ENCODE data around the gene MIPEP.

MIPEP gene

DNA sequence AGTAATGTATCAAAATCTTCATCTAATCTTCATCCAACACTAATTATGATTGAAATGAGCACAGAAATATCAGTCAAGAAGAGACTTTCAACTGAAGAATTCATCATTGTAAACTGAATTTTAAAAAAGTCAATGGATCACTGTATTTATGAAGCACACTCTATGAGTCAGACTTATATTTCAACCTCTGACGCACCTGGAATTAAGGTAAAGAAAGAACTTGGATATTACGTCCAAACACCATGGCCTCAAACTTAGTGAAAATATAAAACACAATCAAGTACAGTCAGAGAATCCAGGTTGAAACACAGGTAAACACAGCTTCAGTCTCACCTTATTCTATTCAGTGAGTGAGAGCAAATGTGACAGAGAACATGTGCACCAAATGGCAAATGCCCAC lies 39.5 kb downstream of the MIPEP start:
- no peak for DNase-seq

DNA sequence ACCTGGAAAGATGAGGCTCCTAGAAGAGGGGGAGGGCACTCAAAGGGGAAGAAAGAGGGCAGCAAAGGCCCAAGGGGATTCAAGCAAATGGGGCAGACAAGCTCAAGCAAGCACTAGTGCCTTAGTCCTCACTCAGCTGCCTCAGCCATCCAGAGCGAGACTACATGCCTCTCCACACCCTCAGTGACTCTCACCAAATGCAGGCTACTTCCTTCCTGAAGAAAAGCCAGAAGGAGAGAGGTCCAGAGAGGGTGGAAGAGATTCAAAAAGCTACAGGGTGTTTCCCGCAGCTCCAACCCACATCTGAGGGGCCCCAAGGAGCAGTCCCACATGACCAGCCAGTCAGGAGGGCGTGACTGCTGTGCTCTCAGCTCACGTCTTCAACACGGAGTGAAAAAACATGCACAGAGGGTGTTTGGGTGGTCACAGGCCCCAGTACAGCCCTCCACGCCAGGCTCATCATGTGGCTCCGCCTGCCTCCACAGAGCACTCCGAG lies 40.5 kb downstream of the MIPEP start:
- DNase-seq = no peak

DNA sequence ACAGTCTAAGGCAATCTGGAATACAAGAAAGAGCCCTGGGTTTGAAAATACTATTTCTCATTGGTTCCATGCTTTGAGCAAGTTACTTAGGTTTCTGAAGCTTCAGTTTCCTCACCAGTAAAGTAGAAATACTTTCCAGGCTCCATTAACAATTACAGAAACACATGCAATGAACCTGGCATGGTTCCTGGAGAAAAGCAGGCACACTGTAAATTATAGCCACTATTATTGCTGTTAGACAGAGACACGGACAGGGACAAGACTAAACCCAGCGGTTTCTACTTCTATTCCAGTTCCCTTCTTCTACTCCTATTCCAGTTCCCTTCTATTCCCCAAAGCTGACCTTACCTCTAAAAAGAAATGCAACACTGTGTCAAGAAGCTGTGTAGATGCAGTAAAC lies 41.2 kb downstream of the MIPEP start:
- DNase-seq = no peak

DNA sequence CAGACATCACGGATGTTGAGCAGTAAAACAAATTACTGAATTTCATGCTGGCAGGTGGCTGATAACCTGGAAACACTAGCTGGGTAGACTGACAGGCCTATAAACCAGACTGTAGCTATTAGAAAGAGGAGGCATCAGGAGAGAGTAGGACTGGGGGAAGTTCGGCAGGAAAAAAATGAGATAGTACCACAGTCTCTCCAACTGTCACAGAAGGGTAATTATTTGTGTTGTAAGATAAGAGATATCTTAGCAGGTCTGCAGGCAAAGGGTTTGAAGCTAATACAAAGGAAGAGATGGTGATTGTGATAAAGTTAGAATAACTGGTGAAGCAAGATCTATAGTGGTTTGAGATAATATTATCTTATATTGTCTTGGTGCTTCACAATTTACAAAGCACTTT lies 41.7 kb downstream of the MIPEP start:
- no peak for DNase-seq

DNA sequence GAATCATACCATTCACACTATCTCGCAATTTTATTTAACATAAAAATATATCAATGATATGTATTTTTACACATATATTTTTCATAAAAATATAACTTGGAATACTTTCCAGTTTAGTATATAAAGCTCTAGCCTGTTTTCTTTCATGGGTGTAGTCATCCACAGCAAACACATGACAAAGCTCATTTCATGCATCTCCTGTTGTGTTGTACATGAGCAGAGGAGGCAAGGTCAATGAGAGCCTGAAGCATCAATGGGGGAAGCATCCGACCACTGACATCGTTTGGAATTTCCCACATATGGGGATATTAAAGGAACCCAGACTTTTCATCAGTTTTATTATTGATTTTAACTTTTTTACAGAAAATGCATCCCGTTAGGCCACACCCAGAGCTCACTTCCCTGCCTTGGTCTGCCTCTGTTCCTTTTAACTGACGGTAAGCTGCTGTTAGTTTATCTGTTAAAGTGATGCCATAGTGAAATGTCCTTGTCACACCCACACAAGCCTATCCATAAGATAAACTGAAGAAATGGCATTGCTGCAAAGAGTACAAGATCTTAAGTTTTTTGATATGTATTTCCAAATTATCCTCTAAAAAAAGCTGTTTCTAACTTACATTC lies 44.0 kb downstream of the MIPEP start:
- DNase-seq = no peak

DNA sequence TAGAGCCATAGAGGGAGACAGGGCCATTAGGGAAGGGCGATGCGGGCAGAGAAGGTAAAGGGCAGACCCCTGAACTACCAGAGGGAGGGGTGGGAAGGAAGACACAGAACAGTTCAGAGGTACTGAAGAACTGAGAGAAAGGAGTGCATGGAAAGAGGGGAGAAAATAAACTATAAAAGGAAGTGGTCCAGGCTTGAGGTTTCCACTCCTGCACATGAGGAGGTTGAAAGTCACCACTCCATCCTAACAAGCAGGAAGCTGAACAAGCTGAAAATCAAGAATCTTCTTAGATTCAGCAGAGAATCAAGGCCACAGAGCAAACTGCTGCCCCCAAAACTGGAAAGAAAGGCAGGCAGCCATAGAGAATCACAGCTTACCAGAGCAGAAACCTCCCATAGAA lies 45.1 kb downstream of the MIPEP start:
- DNase-seq = no peak

DNA sequence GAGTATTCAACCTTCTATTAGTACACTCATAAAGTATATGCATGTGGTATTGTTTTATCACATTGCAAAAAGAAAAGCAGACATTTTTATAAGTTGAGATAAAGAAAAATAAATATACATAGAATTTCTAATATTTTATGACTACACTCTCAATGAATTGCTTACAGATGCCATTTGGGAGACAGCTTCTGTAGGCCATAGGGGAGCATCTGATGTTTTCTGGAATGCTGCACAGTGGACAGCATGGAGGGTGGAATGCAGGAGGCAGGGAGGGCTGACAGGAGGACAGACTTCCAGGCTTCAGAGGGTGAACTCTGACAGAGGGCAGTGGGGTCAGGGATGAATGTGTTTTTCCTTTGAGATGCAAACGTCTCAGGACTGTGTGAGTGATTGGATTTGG lies 45.8 kb downstream of the MIPEP start:
- DNase-seq = no peak

DNA sequence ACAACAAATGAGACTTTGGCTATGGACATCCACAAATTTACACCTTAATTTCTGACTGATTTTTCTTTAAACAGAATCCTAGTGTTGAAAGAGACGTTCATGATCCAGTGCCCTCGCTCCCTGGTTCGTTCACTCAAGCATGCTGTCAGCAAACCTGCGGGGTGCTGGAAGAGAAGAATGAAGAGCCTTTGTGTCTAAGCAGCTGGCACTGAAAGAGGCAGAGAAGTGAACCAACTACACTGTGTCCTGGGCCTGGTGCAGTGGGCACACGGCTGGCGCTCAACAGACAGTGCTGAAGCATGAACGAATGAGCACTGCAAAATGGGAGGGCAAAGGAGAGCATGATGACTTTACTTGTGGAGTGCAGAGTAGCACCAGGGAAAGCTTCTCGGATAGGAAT lies 46.8 kb downstream of the MIPEP start:
- DNase-seq = no peak

DNA sequence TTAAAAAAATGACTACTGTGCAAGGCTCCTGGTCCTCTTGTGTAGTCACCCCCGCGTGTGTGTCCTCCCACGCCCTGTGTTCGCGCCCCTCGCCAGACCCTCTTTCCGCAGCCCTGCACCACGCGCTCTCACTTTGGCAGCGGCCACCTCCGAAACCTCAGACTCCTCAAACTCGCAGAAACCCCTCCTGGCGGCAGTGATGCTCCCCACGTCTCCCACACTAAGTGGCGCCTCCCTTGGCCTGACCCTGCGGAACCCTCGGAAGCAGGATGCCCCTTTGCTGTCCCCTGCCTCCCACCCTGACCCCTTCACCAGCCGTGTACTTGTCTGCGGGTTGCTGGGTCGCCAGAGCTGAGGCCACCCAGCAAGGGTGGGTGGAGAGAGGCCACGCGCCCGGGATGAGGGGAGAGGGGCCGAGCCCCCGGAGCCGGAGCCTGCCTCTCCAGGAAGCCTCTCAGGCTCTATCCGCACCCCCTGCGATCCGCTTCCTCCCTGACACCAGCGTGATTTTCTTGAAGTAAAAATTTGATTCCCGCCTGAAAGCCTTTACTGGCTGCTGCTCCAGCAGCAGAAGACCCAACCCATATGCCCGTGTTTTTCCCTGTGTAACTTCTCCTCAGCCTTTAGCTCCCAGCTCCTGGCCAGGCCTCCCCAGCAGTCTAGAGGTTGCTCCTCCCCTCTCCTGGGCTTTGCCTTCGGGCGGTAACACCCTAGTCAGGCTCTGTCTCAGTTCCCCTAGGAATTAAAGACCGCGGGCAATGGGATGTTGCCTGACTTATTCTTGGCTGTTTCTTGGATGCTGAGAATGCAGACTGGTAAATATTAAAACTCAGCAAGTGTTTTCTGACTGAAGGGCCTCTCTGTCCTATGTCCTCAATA lies 55.2 kb downstream of the MIPEP start:
- no peak for DNase-seq

DNA sequence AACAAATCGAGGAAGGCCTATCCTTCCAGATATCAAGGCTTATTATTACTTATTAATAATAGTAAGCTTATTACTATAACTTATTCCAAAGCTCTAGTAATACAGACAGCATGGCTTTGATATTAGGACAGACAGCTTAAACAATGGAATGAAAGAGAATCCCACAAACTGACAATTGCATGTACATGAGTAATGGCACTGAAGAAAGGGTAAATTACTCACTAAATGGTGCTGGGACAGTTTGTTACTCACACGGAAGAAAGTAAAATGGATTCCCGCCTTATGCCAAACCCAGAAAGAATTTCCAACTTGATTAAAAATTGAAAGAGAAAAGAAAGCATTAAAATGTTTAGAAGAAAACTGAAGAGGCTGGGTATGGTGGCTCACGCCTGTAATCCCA lies 60.3 kb downstream of the MIPEP start:
- DNase-seq = no peak

DNA sequence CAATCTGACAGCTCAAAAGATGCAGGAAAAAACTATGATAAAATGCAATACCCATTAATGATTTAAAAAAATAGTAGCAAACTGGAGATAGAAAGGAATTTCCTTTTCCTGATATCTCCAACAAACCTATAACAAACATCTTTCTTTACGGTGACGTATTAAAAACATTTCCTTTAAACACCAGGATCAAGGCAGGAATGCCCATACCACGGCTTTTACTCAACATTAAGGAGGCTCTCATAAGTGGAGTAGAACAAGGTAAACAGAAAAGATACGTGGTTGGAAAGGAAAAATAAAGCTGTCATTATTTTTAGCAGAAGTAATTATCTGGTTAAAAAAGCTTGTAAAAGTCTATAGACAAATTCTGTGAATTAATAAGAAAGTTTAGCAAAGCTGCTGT lies 61.1 kb downstream of the MIPEP start:
- no peak for DNase-seq

DNA sequence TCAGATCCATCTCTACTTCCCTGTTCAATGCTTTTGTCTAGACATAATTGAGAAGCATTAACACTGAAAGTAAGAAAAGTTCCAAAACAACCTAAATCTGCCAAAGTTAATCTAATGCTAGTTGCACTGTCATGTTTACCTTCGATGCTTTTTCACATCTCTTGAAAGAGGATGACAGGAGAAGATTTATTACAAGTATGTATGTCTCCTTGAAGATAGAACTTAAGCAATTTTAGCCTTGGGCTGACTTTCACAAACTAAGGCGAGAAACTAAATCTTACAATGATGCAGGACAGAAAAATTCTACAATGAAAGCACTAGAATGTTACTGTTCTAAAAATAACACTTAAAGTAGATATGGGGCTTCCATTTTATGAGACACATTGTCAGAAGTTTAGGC lies 64.0 kb downstream of the MIPEP start:
- no peak for DNase-seq

DNA sequence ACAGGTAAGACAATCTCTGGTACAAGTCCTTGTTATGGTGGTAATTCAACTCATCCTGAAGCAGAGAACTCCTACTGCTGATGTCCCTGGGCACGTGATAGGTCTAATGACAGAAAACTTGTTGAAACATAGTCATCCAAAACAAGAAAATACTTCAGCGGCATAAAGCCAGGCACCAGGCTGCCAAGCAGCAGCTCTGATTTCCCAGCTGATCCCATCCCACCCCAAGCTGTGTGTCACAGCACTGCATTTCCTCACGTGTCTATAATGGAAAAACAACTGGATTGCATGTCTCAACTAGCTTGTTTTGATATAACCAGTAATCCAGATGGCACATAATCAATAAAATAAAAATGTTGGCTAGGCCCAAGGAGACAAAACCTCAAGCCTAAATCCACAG lies 64.8 kb downstream of the MIPEP start:
- DNase-seq = no peak

DNA sequence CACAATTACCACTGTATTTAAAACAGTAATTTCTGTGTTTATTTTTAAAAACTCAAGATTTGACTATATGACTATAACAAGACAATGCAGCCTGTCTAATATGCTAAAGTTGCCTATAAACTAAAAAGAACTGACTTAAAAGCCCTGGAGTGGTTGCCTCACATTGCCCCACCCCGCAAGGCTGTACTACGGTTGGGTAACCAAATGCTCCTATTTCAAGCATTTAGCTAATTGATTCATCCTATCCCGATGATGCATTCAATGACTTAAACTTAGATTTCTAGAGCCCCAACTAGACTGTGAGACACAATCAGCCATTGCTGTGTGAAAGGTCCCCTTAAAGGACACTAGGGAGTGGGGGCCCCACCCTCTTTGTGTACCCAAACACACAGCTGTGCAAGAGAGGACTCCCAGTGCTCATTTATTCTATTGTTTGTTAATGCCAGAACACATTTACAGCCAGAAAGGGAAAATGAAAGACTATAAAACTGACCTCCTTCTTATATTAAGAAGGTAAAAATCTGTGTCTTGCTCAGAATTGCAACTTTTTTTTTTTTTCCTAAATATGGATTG lies 66.9 kb downstream of the MIPEP start:
- no peak for DNase-seq

DNA sequence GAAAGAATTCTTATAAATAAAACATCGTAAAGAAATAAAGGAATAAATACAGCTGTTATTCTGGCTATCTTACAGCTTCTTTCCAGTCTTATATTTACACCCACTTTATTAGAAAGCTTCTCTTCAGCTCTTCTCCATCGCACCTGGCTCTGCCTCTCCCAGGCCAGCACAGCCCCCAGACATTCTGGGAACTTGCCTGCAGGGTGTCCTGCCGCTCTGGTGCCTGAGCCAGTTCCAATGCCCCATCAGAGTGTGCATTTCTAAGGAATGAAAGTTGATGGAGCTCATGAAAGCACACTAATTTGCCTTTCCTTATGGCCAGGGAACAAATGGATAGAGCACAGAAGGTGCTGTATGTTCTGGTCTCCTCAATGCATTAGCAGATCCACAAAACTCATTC lies 68.7 kb downstream of the MIPEP start:
- no peak for DNase-seq

DNA sequence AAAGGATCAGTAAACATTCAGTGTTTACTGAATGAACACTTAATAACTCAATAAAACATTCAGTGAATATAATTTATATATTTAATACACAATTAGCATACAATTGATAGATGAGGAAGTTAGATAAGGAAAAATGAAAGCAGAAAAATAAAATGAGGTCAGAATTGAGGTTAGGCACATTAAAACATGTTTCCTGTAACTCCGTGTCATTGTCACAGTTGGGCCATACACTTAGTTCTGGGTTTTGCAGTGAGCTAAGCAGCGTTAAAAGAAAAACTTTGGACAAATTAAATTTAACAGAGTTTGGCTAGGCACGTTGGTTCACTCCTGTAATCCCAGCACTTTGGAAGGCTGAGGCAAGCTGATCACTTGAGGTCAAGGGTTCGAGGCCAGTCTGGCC lies 71.4 kb downstream of the MIPEP start:
- DNase-seq = no peak

DNA sequence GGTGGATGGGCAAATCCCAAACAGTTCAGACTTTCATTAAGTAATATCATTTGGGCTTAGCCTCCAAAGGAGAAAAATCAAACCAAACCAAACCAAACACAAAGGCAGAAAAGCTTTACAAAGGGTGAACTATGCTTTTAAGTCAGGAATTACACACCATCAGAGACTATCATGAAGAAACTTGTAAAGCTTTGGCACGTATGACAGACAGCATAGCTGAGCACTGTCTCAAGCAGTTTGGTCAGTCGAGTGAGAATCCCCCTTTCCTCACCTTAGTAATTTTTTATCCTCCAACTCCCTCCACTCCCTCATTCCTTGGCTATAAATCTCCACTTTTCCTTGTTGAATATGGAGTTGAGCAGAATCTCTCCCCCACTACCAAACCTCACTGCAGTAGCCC lies 72.1 kb downstream of the MIPEP start:
- no peak for DNase-seq

DNA sequence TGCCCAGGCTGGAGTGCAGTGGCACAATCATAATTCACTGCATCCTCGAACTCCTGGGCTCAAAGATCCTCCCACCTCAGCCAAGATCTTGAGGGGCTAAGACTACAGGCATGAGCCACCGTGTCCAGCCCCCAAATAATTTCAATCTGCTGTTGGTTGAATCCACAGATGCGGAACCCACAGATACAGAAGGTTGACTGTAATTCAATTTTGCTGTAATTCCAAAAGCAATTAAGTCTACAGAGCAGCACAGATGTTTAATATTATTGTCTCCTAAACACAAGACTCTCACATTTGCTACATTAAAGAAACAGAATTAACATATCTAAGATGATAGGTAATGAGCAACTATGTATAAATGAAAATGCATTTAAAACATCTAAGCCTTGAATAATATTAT lies 75.6 kb downstream of the MIPEP start:
- DNase-seq = no peak

DNA sequence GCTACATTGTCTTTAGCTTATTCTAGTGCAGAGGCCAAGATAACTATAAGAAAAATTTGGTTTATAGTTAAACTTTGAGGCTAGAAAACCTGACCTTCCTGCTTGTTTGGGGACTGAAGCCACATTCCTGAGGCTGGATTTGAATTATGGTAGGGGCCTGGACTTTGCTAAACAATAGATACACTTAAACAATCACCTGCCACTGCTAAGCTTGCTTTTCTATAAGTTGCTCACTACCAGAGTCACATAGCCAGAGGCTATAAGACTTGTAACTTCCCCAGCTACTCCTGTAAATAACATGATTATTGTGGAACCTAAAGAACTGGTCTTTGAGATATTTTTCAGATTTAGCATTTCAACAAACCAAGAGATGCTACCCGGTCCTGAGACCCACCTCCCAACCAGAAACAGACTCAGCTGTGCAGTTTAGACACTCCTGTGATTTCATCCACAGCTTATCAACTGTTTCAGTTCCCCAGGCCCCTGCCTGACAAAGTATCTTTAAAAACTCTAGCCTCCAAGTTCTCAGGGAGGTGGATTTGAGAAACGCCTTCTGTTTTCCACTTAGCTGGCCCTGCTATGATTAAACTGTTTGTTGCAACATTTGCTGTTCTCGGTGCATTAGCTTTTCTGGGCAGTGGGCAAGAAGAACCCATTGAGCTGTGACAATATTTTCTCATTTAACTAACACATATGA lies 77.7 kb downstream of the MIPEP start:
- no peak for DNase-seq

DNA sequence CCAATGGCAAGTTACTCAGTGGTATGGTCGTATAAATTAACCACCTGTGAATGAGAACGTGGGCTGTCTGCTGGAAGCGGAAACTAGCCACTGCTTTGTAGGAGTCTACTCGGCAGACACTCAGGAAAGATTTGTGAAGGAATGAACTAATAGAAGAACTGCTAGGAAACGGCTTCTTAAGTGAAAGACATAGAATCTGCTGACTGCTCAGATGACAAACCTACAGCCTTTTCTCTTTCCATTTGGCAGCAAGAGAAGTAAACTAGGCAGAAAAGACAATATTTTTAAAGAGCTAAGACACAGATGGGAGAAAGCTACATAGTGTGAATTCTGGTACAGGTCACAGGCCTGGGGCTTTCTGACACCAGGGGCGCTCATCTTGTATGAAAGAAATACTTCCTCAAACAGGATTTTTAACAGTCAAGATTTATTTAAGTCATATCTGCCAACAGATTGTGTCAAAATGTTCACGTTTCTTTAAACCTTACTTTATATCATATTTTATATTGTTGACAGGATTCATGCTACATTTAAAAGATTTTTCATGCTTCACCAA lies 78.4 kb downstream of the MIPEP start:
- DNase-seq = no peak

DNA sequence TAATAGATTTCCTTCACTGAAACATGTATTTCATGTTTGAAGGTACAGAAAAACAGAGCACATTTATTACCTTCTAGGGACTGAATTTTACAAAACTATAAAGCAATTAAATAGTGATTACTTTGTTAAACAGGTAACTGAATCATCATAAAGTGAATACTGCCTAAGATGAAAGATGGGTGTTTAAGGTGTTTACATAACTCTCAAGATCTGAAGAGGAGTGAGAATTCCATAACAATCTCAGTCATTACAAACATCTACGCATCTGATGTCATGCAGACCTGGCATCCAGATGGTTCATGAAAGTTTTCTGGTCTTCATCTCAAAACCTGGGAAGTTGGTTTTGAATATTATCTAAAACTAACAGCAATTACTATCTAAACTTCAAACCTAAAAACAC lies 80.4 kb downstream of the MIPEP start:
- DNase-seq = no peak

DNA sequence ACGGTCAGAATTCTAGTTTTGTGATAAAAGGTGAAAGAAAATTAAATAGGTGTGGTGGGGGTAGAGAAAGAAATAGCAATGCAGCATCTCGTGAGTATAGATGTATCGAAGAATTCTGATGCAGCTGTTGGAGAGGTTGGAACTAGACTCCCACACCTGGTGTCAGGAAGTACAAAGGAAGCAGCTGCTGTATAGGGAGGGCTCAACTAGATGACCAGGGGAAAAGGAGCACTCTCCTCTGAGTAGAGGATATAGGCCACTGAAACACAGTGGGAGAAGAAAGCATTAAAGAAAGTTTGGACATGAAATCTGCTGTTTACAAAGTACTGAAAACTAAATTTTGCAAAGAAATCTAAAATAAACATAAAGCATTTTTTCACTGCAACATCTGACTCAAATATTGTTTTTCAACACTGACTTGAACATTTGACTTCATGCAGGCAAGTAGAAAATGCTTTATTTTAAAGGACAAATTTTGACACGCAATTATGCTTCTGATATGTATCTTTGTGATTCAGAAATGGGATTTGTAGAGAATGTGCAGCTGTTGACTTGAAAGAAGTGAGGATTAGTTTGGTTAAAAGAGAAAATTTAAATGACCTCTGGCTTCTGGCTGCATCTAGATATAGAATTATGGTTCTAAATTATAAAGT lies 82.2 kb downstream of the MIPEP start:
- no peak for DNase-seq

DNA sequence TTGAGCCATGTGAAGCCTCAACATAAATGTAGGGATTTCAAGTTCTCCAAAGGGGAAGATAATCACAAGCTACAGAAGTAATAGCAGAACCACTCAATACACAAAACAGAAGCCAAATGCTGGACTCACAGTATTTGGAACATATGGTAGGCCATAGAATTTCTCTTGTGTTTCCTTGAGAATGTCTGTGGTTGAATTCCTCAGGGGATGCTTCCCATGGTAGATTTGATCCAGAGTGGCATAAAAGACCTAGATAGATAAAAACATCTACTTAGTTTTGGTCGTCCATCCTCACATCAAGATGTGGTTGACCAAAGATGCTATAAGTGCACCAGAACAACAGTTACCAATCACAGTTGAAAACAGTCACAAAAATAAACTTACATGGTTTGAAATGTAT lies 83.4 kb downstream of the MIPEP start:
- no peak for DNase-seq
